GM19193 (cell line): ENCODE results near the gene PAFAH2.

Experiments used
- POLR2A ChIP-seq: IDR thresholded peaks from 4 replicates; pipeline ENCODE4 v1.6.1; 2011; ENCODE audit not compliant: insufficient read depth, insufficient read length; ENCODE audit errors: extremely low read depth

The PAFAH2 gene

DNA sequence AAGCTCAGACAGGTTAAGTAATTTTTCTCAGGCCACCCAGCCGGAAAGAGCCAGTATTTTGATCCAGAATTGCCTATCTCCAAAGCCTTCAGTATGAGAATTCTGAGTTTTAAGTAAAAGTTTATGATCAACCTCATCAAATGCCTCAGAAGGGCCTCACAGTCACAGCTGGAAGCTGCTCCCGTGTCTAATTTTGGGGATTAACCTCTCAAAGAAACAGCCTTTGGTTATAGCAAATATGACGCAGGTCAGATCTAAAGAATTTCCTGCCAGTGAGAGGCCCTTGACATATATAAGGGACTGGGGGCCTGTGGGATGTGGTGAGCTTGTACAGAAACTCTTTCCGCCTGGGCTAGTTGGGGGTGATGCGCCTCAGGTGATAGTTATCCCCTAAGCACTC is 26.0 kb upstream of the PAFAH2 start:
- no peak for TF ChIP-seq POLR2A

DNA sequence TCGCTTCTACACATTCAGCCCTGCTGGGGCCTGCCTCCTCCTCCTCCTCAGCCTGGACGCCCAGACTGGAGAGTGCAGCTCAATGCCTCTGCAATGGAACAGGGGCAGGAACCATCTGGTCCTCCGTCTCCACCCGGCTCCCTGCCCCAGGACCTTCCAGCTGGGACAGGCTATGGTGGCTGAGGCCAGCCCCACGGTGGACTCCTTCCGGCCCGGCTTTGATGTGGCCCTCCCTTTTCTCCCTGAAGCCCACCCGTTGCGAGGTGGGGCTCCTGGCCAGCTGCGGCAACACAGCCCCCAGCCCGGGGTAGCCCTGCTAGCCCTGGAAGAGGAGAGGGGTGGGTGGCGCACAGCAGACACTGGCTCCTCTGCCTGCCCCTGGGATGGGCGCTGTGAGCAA is 25.1 kb upstream of the PAFAH2 start:
- TF ChIP-seq POLR2A, result no peak

- no peak for TF ChIP-seq POLR2A
Measured at GRCh38 chr1:26022404-26022779, 24.5 kb upstream of the PAFAH2 start.

DNA sequence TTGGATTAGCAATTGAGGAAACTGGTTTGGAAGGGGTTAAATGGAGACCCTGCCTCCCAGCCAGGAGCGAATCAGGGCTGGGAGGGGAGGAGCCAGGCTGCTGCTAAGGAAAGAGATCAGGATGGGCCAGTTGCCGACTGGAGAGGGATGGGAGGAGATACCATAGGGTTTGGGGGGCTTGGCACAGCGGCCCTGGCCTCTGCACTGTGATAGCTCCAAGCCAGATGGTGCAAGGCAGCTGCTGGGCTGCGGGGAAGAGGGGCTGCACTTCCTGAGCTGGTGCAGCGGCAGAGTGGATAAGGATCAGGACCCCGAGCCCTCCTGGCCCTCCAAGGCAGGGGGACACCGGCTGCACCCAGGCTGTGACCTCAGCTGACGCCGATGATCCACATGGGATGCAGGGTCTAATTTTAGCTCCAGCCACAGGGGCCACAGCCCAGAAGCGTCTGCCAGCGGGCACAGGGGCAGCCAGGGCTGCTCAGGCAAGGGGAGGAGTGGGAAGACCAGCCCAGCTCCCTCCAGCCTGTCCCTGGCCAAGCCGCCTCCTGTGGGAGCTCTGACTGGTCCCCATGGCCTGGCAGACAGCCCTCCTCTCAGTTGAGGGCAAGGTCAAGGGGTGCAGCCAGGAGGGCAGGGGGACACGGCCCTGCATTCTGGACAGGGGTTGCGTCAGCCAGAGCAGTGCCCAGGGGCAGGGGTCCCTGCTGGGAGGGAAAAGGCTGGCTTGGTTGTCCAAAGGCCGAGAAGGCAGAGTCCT is 24.0 kb upstream of the PAFAH2 start, which contains the start of gene EXTL1:
EXTL1 (plus strand) TSS at position 129 of the 757 bp plus-strand sequence. CDS start 872 bp downstream, outside the sequence.
- TF ChIP-seq POLR2A, result no peak

DNA sequence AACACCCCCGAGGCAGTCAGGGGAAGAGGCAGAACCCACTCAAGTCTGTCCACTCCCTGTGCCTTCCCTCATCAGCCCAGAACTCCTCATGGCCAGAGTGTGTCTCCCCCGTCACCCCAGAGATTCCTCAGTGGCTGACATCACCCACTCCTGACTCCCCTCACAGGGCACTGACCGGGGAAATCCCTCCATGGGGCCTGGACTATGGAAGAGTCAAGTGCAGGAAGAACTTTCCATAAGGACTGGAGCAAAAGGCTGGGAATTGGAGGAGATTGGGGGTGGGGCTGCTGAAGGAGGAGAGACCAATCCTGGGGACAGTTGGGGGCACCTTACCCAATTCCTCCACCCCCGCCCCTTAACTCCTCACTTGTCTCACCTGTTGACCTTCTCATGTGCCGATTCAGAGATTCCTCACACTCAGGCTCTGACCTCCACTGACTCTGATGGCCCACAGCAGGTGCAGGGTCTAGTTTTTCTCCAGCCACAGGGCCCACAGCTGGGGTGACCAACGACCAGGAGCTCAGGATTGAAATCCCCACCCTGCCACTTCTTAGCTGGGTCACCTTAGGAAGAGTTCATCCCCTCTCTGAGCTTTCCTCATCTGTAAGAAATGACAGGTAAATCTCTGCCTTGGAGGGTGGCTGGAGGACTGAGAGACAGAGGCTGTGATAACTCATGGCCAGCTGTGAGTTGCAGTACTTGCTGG is 23.2 kb upstream of the PAFAH2 start:
- no peak for TF ChIP-seq POLR2A

- TF ChIP-seq POLR2A, result no peak
Measured at GRCh38 chr1:26020330-26020768, 22.5 kb upstream of the PAFAH2 start.

- no peak for TF ChIP-seq POLR2A
Measured at GRCh38 chr1:26019641-26020315, 21.9 kb upstream of the PAFAH2 start.

- no peak for TF ChIP-seq POLR2A
Measured at GRCh38 chr1:26017606-26018005, 19.7 kb upstream of the PAFAH2 start.

- TF ChIP-seq POLR2A, result no peak
Measured at GRCh38 chr1:26016953-26017545, 19.2 kb upstream of the PAFAH2 start.

- no peak for TF ChIP-seq POLR2A
Measured at GRCh38 chr1:26016258-26016952, 18.5 kb upstream of the PAFAH2 start.

GRCh38 chr1:26015358-26015757 is 17.5 kb upstream of the PAFAH2 start:
- TF ChIP-seq POLR2A, result no peak

DNA sequence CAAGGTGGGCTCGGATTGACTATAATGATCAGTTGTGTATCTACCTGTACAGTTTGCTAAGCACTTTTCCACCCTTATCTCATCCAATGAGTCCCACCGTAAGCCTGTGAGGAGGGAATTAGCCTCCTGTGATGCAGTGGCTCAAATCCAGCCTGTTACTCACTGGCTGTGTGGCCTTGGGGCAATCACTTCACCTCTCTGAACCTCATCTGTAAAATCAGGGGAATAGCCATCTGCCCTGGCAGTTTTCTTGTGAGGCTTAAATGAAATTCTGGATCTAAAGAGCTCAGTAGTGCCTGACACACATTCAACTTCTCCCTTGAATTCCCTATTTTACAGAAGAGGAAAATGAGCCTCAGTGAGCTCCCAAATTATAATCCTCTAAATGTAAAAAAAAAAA is 16.3 kb upstream of the PAFAH2 start:
- TF ChIP-seq POLR2A, result no peak

DNA sequence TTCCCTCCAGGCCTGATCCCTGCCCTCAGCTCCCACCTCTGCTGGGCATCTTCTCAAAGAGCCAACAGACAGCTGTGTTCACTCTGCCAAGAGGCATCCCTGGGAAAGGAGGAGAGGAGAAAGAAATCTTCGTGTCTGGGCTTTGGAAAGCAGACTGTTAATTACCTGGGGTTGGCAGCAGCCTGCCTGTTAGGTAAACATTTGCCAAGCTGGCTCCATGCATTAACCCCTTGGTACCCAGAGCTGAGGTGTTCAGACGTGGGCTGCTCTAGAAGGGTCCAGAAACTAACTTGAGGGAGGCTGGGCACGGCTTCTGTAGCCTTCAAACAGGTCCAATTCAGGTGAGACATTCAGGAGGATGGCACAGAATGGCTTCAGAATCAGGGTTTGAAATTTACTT is 15.0 kb upstream of the PAFAH2 start:
- no peak for TF ChIP-seq POLR2A

- TF ChIP-seq POLR2A, result no peak
Measured at GRCh38 chr1:26010825-26011224, 13.0 kb upstream of the PAFAH2 start.

GRCh38 chr1:26009796-26010447 is 12.1 kb upstream of the PAFAH2 start:
- no peak for TF ChIP-seq POLR2A

GRCh38 chr1:26006710-26007109 is 8.8 kb upstream of the PAFAH2 start:
- no peak for TF ChIP-seq POLR2A
